Occipital lobe (tissue), 2 donors: ENCODE results near the gene ADAM19. TPM values are rescaled to one million over a fixed set of nuclear protein-coding genes. Genes with fewer than 3 reads are reported as not detected.

Experiments used
- DNase-seq: peaks from one replicate; lab custom pipeline; 2025; lab: John Stamatoyannopoulos, UW
- total RNA-seq: library from RNA; depleted of rRNA; stranded (reverse); fragments of >200 nt; gene quantifications from one replicate; pipeline ENCODE4 v1.2.3, GENCODE V29; 2014

ADAM19 gene
- total RNA-seq, 1 donor from 2014 or later = 13.4 TPM

DNA sequence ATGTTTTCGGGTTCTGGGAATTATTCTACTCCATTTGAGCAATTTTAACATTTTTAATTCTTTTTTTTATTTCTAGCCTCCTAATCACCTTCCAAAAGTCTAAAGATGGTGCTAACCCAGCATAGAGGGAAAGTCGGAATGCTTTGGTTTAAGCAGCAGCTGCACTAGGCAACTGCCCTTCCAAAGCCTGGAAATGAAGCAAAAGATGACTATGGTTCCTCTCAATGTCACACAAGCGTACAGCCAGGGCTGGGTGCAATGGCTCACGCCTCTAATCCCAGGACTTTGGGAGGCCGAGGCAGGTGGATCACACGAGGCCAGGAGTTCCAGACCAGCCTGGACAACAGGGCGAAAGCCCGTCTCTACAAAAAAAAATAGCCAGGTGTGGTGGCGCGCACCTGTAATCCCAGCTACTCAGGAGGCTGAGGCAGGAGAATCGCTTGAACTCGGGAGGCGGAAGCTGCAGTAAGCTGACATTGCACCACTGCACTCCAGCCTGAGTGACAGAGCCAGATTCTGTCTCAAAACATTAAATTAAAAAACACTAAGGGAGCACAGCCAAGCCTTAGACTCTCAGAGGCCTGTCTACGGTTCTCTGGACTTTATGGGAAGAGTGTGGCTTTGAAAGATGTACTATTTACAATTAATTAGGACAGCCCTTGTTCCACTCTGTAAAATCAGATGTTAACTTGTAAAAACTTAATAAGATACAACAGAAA lies 33.1 kb downstream of the ADAM19 start:
- no peak for DNase-seq

DNA sequence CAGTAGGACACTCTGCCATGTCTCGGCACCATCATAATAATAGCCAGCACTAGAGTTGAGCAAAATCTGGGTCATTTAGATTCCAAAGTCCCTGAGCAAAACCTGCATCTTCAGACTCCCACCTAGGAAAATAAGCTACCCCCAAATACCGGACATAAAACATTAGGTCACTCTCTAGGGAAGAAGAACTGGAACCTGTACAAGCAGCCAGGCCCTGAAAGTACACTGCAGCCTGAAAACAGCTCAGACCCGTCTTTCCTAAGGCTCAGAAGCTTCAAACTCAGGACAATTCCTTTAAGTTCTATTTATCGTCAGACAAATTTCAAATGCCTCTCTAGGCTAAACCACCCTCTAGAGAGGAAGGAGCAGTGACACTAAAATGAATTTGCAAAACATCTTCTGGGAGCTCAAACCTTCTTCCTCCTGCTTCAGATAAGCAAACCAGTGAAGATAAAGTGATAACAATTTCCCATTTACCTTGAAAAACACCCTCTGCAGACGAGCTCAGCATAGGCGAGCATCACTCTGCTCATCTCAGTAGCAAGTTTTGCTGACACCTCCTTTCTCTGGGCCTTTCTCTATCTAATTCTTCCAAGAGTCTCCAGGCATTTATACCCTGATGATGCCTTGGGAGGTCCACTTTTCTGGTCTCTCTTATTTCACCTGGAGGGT lies 34.0 kb downstream of the ADAM19 start:
- DNase-seq = no peak

DNA sequence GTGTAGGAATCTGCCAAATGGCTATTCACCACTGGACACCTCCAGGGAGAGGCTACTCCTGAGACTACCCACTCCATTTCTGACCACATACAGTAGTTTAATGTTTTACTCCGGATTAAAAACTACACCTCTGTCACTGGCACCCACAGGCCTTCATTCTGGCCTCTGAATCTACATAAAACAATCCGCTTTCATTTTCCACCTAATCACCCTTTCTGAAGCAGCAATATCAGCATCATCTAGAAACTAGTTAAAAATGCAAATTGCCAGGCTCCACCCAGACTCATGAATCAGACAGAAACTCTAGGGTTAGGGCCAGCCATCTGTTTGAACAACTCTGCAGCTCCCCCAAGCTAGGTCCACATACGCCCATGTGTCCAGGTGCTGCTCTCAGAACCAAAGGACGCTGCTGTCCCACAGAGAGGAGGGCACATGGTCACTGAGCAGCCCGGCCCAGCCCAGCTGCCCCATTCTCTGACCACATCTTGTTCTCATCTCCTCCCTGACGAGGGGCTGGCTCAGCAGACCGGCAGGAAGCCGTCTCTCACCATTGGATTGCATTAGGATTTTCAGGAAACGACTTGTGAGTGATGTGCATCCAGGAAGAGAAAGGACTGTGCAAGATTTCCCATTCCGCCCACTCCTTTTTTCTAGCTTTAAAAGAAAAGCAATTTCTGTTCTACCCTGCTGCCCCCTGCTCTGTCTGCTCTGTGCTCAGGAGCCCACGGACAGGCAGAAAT lies 34.7 kb downstream of the ADAM19 start:
- no peak for DNase-seq

DNA sequence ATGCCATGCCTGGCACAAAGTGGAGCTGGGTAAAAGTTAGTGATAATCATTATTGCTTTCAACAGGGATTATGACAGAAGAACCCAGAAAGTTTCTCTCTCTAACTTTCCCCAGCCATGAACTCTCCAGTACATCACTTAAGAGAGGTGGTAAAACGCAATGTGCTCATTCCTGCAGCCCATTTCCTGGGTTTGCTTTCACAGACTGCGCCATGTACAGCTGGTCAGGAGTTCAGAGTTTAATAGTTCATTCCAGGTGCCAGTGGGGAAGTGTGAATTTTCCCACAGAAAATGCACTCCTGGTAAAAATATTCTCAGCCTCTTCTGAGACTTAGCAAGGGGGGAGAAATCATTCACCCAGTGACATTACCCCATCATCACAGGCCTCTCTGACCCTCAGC lies 35.5 kb downstream of the ADAM19 start:
- DNase-seq = no peak

DNA sequence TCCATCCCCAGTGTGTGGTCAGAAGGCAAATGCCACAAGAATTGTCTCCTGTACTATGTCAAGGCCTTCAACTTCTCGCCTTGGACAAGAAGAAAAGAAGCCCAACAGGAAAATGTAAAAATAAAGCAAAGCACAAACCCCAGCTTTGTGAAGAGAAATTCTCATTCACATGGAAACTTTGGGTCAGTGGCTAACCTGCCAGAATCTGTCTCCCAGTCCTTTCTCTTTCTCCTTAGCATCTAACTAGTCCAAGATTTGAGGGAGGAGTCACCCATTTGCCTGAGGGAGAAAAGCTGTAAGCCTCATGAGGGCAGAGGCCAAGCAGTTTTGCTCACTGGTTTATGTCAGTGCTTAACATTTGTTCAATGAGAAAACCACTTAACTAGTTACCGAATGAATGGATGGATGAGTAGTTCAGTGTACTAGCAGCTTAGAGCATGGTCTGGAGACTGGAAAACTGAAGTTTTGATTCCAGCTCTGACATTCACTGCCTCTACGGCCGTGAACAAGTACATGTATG lies 36.0 kb downstream of the ADAM19 start:
- DNase-seq = no peak

DNA sequence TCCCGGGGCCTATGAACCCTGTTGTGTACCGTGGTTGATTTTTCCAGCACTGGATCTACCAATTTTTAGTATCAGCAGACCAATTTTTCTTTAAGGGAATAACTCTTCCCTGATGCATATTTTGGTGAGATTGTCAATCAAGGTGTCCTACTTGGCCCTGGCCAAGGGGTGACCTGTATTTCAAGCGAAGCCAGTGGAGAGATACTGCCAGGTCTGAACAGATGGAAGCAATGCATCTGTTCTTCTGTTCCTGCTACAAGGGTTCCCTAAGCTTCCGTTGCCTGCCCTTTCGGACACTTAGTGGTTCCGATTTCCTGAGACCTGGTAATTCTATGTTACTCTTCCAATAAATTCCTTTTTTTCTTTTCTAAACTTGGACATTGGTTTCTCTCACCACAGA lies 37.3 kb downstream of the ADAM19 start:
- no peak for DNase-seq

DNA sequence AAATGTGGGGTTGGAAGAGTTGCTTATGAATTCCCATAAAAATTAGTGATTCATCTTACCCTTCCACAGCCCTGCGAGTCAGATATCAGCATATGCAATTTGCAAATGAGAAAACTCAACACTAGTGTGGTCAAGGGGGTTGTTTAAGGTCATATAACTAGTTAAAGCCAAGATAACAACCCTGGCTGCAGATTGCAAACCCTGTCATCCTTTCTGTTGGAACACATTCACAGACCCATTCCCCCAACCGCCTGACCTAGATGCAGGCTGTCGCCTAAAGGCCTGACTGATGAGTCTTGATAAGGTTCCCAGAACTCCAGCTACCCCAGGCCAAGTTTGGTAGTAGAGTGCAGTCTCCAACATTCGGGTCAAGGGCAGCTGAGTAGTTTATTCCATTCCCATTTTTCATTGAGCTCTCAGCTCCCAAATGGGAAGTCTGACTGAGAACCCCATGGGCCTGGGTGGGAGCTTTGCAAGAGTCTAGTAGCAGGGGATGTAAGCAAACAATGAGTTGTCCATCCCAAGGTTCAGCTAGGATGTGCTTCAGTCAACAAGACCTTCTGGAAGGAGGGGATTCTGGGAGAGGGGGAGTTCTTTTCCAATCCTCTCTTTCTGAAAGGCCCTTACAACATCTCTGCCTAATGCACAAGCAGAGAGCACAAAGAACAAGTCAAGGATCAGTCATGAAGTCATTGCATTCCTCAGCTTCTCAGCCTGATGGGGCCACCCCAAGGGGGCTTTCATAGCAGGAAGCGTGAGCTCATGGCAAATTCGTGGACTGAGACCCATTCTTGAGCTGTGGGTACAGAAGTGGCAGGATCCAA lies 40.3 kb downstream of the ADAM19 start:
- no peak for DNase-seq

DNA sequence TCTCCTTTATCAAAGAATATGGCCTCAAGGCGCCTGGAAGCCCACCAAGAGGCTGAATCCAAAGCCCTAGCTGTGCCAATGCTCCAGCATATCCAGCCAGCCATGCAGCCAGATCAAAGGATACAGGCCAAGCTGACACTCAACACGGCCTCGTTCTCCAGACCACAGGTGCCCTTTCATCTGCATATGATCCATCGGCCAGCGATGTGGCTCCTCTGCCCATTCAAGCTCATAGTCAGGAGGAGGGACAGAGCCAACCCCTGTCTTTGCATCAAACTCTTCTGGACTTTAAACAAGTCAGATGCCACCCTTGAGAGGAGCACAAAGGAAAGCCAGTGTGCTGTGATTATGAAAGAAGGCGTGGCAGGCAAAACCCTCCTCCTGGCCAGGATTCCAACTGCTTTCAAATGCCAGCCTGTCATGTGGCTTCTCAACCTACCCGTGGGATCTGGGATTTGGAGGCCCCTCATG lies 42.5 kb downstream of the ADAM19 start:
- no peak for DNase-seq

DNA sequence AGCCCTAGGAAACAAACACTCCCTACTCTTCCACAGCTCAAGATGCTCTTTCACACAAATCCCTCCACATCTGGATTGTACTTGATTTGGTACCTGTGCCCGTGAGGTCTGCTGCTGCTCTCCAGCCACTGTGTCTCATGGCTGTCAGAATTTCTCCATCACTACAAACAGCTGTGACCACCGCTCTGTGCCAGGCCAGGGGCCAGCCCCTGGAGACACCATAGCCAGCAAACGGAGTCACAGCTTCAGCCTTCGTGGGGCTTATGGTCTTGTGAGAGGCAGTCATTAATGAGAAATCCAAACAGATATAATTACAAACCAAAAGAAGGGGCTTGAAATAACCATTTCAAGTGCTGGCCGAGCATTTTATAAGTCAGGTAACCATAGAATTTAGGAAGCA lies 43.6 kb downstream of the ADAM19 start:
- no peak for DNase-seq

DNA sequence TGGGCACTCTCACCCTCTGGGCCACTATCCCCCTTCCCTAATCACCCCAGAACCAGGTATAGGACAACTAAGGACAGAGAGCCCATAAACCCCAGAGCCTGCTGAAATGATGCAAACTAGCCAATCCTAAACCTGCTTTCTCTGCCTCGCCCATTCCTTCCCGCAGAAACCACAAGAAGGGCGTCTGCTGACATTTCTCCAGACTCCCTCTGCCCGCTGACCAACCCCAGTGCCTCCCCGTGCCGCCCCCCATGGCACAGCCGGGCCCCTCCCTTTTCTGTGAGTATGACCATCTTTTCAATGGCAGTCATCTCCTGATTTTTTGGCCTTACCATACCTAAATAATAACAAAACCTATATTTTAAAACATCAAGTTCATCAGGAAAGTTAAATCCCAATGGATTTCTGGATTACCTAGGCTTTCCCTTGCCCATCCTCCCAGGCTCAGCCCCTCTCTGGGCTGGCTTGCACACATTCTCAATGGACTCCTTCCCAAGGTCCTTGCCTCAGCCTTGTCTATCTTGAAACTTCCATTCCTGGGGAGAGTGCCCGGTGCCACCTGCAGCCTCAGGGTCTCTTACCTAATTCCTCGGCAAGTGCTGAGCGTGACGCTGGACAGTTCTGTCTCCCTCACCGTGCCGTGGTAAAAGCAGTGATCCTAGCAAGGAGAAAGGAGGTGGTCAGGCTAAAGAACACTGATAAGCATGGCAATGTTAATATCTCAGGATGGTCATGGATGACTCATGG lies 45.2 kb downstream of the ADAM19 start:
- DNase-seq = no peak

DNA sequence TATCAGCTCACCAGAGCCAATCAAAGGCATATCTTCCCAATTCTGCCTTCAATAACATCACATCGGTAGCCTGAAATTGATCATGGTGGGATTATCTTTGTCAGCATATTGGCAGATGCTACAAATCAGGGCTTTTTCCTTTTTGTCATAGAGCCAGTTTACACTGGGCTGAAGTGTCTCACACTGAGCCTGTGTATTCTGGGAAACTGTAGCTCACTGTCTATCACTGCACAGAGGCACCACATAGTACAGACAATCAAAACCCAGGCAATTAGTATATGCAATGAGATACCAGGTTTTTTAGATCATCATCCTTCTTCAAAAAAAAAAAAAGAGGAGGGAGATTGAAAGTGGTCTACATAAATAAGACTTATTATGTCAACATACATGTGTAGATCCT lies 46.6 kb downstream of the ADAM19 start:
- no peak for DNase-seq

DNA sequence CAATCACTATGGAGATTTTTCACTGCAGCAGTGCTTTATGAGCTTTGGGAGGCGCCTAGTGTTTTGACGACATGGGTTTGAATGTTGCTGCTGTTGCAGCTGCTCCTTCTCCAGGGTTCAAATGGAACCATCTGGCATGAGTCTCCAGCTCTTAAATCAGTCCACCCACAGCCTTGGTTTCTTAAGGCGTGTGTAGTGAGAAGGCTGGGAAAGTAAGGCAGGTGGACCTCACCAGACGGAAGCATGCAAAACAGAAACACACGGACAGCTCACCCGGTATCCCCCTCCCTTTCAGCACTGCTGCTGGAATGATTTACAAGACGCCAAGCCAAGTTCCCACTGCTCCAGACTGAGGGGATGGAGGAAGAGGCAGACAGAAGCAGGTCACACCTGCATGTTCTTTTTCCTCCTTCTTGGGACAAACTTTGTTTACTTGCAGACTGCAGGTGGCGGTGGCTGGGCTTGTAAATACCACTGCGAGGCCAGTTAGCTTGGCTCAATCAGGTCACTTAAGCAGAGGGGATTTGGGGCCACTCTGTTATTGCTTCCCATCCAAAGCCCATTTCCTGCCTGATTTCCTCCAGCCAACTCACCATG lies 47.4 kb downstream of the ADAM19 start:
- no peak for DNase-seq

DNA sequence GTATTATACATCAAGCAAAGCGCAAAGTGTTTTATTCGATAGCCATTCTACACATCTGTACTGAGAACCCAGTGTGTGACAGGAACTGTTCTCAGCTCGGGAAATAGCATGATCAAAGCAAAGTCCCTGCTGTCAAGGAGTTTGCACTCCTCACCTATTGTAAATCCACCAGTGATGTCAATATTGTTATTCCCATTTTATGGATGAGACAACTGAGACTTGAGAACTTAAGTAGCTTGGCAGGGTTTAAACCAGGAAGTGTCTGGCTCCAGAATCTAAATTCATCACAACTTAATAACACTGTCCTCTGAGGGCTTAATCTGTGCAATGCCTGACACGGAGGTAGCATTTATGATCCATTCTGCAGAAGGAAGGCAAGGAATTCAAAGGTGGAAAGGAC lies 50.7 kb downstream of the ADAM19 start:
- no peak for DNase-seq

DNA sequence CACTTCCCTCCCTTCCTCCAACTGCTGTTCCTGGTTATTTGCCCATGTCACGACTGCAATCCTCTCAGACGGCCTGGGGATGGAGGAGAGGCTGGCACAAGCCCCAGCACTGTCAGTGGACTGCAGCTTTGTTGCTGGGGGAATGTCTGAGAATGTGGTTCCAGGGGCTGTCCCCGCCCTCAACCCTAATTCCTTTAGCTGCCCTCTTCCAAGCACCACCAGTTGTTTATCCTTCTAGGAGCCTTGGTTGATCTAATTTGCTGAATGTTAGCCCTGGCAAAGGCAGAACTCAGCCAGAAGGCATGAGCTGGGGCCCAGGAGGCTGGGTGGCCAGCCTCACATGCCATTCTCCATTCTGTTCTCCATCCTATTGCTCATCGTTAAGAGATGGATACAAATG lies 51.6 kb downstream of the ADAM19 start:
- DNase-seq = no peak

DNA sequence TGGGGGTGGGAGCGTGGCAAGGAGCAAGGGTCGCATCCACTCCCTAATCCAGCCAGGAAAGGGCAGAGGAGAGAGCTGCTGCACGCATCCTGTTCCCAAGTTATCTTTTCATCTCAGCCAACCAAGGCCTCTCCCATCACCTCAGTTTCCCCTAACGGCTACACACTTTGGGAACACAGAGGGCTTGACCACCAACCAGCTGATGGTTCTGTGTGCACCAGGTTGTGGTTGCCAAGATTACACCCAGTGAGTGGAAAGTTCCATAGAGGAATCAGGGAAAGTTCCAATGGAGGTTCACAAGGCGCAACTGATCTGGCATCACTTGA lies 53.9 kb downstream of the ADAM19 start:
- no peak for DNase-seq

DNA sequence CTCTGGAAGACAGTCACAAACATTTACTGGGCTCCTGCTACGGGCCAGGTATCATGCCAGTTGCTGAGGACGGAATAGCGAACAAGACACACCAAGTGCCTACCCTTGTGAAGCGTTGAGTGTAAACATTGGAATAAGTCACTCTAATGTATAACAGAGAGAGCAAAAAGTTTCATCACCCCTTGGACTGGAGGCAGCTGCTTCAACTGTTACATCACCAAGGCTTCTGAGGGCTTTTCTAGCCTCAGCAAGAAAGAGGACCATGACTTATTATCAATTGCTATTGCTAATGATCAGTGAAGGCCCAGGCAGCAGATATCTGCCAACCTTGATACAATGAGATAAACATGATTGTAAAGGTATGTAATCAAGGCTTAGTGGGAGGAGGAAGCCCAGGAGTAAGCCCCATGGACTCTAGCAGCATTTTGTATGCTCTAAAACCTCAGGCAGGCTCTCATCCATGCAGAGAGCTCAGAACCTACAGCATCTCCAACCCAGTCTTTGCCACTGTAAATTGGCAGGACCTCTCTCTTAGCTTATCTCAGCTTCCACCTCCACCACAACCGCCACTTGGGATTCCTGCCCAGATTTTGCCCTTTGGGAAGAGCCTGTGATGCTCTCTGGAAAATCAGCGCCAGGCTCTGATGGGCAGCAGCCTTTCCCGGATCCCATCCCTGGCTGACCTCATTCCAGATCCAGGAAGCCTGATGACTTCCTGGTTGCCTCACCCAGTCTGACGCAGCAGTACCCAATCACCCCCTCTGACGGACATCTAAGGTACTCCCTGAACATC lies 54.5 kb downstream of the ADAM19 start:
- no peak for DNase-seq

DNA sequence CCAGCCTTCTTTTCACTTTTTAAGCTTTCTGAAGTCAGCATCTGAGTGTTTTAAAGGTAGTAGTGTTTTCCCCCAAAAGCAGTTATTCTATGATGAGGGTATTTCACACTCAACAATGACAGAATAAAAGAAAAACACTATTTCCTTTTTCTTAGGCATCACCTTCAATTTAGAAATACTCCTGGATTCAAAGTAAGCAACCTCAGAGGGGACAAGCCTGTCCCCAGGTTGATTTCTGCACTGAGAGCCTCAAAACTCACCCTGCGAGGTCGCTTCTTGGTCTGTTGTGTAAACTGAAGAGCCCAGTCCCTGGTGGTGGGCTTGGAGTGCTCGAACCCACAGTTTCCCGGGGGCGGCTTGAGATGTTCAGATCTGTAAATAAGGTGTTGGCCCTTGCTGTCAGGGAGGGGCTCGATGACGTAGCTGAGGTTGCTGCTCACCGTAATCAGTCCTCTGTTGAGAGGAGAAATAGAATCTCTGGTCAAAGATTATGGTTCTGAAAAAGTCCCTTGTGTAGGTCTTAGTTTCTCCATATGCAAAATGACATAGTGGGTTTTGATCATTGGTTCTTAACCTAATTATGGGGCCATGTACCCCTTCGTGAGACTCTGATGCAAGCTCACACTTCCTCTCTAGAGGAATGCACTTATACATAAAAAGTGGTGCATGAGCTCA lies 55.9 kb downstream of the ADAM19 start:
- DNase-seq = no peak

DNA sequence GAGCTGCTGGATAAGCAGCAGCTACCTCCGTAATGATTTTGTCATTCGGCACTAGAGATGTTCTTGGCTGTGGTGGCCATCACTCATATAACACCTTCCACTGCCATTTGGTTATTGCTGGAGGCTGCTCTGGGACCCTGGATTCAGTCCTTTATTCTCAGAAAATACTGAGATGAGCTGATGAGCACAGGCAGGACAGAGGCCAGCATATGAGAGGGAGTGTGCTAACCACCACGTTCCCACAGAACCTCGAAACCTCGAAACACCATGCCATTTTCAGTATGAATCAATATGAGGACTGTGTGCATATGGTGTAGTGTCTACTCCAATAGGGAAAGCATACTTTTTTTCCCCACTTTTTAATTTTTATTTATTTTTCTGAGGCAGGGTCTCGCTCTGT lies 56.6 kb downstream of the ADAM19 start:
- no peak for DNase-seq
